ENCODE data around the gene ARMC9.

Gene ARMC9

GRCh38 chr2:231287696-231288095 lies 89.3 kb downstream of the ARMC9 start:
- no peaks in the 10 kb centered on the region for H3K4me1 ChIP-seq (ENCODE audit: low read depth, poor library complexity, severe bottlenecking)
- no peak for TF ChIP-seq CTCF (conservative IDR thresholded peaks at IDR 0.05; ENCODE audit: low read depth, low read length)
- no peak overlapping the region for H3K9ac ChIP-seq
- H3K36me3 ChIP-seq (ENCODE audit: insufficient read depth) = no peaks in the 10 kb centered on the region
- H3K27ac ChIP-seq = no peak overlapping the region
- no peaks in the 10 kb centered on the region for H3K79me2 ChIP-seq (ENCODE audit: insufficient read depth, low read depth)
- H4K20me1 ChIP-seq (ENCODE audit: insufficient read depth) = no peaks in the 10 kb centered on the region
- H3K4me3 ChIP-seq (IDR thresholded peaks at IDR 0.05; ENCODE audit: insufficient read depth, low read depth, low read length) = no peak overlapping the region
- no peaks in the 10 kb centered on the region for H3K27me3 ChIP-seq (ENCODE audit: insufficient read depth, low read depth)
- H3K4me2 ChIP-seq = no peak overlapping the region
- no peak overlapping the region for H2AFZ ChIP-seq (ENCODE audit: low read depth)

GRCh38 chr2:231288590-231288989 lies 90.2 kb downstream of the ARMC9 start:
- Histone ChIP-seq H3K36me3 (ENCODE audit: insufficient read depth) (no peaks in the 10 kb centered on the region), H3K4me2 (no peak overlapping the region), H3K4me1 (ENCODE audit: low read depth, poor library complexity, severe bottlenecking) (no peaks in the 10 kb centered on the region), H3K27me3 (ENCODE audit: insufficient read depth, low read depth) (no peaks in the 10 kb centered on the region), H2AFZ (ENCODE audit: low read depth) (no peak overlapping the region), H3K4me3 (IDR thresholded peaks at IDR 0.05; ENCODE audit: insufficient read depth, low read depth, low read length) (no peak overlapping the region), H3K79me2 (ENCODE audit: insufficient read depth, low read depth) (no peaks in the 10 kb centered on the region), H4K20me1 (ENCODE audit: insufficient read depth) (no peaks in the 10 kb centered on the region), H3K27ac (no peak overlapping the region), H3K9ac (no peak overlapping the region)
- TF ChIP-seq CTCF (conservative IDR thresholded peaks at IDR 0.05; ENCODE audit: low read depth, low read length) = no peak

- TF ChIP-seq CTCF (conservative IDR thresholded peaks at IDR 0.05; ENCODE audit: low read depth, low read length) = no peak
- H3K4me2 ChIP-seq = no peak overlapping the region
- no peaks in the 10 kb centered on the region for H3K79me2 ChIP-seq (ENCODE audit: insufficient read depth, low read depth)
- no peak overlapping the region for H3K9ac ChIP-seq
- no peak overlapping the region for H2AFZ ChIP-seq (ENCODE audit: low read depth)
- H3K27me3 ChIP-seq (ENCODE audit: insufficient read depth, low read depth) = no peaks in the 10 kb centered on the region
- no peak overlapping the region for H3K27ac ChIP-seq
- no peaks in the 10 kb centered on the region for H3K36me3 ChIP-seq (ENCODE audit: insufficient read depth)
- no peak overlapping the region for H3K4me3 ChIP-seq (IDR thresholded peaks at IDR 0.05; ENCODE audit: insufficient read depth, low read depth, low read length)
- H3K4me1 ChIP-seq (ENCODE audit: low read depth, poor library complexity, severe bottlenecking) = no peaks in the 10 kb centered on the region
- H4K20me1 ChIP-seq (ENCODE audit: insufficient read depth) = no peaks in the 10 kb centered on the region
These were observed 92.0 kb downstream of the ARMC9 start for GRCh38 chr2:231290321-231291015.

- Histone ChIP-seq H3K9ac (no peak overlapping the region), H2AFZ (ENCODE audit: low read depth) (no peak overlapping the region), H3K79me2 (ENCODE audit: insufficient read depth, low read depth) (no peaks in the 10 kb centered on the region), H3K27ac (no peak overlapping the region), H3K4me3 (IDR thresholded peaks at IDR 0.05; ENCODE audit: insufficient read depth, low read depth, low read length) (no peak overlapping the region), H3K4me2 (no peak overlapping the region), H4K20me1 (ENCODE audit: insufficient read depth) (no peaks in the 10 kb centered on the region), H3K27me3 (ENCODE audit: insufficient read depth, low read depth) (no peaks in the 10 kb centered on the region), H3K36me3 (ENCODE audit: insufficient read depth) (no peaks in the 10 kb centered on the region), H3K4me1 (ENCODE audit: low read depth, poor library complexity, severe bottlenecking) (no peaks in the 10 kb centered on the region)
- TF ChIP-seq CTCF (conservative IDR thresholded peaks at IDR 0.05; ENCODE audit: low read depth, low read length) = no peak
These were observed 94.2 kb downstream of the ARMC9 start for GRCh38 chr2:231292472-231293134.
